ENCODE data around the gene RAVER1. TPM values are rescaled to one million over a fixed set of nuclear protein-coding genes. Genes with fewer than 3 reads are reported as not detected.

The RAVER1 gene
- total and polyA plus RNA-seq, 2 of the 13 experiments (the other 11 are each of a cell fraction or from before 2014, with no cell fraction given) = 3.6 to 7.9 TPM

GRCh38 chr19:10332965-10333757 lies at the start of gene RAVER1 (continued):
- TF ChIP-seq ZBTB40 (IDR thresholded peaks at IDR 0.05) (no peak), ZBTB40 (CRISPR knock-in tag; IDR thresholded peaks at IDR 0.05) (peak; percentile 33; the same call in 1 of the 2 replicates), ZBTB33 (CRISPR knock-in tag; IDR thresholded peaks at IDR 0.05) (no peak), ZNF230 (CRISPR knock-in tag; IDR thresholded peaks at IDR 0.05) (peak; percentile 59; the same call in 1 of the 2 replicates), PATZ1 (CRISPR knock-in tag; IDR thresholded peaks at IDR 0.05) (peak; percentile 76), KAT7 (CRISPR knock-in tag; IDR thresholded peaks at IDR 0.05; ENCODE audit: borderline replicate concordance) (0 out of 2 replicates have a peak, but pooled peaks have one; percentile 28), SP1 (IDR thresholded peaks at IDR 0.05) (no peak), SP1 (CRISPR knock-in tag; IDR thresholded peaks at IDR 0.05) (peak; percentile 89), REL (CRISPR knock-in tag; conservative IDR thresholded peaks at IDR 0.05) (no peak), PAWR (CRISPR knock-in tag; IDR thresholded peaks at IDR 0.05; ENCODE audit: borderline replicate concordance) (no peak; the same call in 1 of the 2 replicates), IKZF1 (IDR thresholded peaks at IDR 0.05) (no peak), POGK (CRISPR knock-in tag; conservative IDR thresholded peaks at IDR 0.05) (peak; percentile 55; the same call in 1 of the 2 replicates)

All from HepG2 (cell line).